Esophagus muscularis mucosa (tissue), 4 donors: ENCODE measurements around the gene ACAP1. TPM values are rescaled to one million over a fixed set of nuclear protein-coding genes. Genes with fewer than 3 reads are reported as not detected.

ENCODE experiments used
- DNase-seq: peaks from one replicate; pipeline ENCODE4 v3.0.0-alpha.2; 2017; ENCODE audit errors: extremely low spot score
- H3K27ac ChIP-seq, 4 donors: fragments of 200-600 bp; sonication (generic); replicated peaks in 1 of 4; 1 replicate in 3 of 4; 2 replicates in 1 of 4; pipeline ENCODE4 v1.5.1; 2016 to 2019; ENCODE audit warnings: mild to moderate bottlenecking in 1 of 4
- H3K27me3 ChIP-seq, 4 donors: fragments of 200-600 bp; sonication (generic); one replicate each; pipeline versions ENCODE4 v1.5.1 to v1.6.0; 2016 to 2019
- H3K36me3 ChIP-seq, 4 donors: fragments of 200-600 bp; sonication (generic); one replicate each; pipeline ENCODE4 v1.5.1; 2016 to 2019
- H3K4me1 ChIP-seq, 4 donors: fragments of 200-600 bp; sonication (generic); one replicate each; pipeline ENCODE4 v1.5.1; 2016 to 2019
- H3K4me3 ChIP-seq, 4 donors: fragments of 200-600 bp; sonication (generic); 1 replicate in 2 of 4; 2 replicates in 2 of 4; pipeline ENCODE4 v1.5.1; 2016 to 2019; ENCODE audit warnings: mild to moderate bottlenecking in 4 of 4, moderate library complexity in 1 of 4
- H3K9me3 ChIP-seq, 4 donors: fragments of 200-600 bp; sonication (generic); 1 replicate in 3 of 4; 2 replicates in 1 of 4; pipeline ENCODE4 v1.5.1; 2016 to 2019
- EP300 ChIP-seq: sonication (generic); formaldehyde crosslinking; IDR thresholded peaks from one replicate; pipeline ENCODE4 v1.6.1; 2017; ENCODE audit warnings: antibody characterized with exemption
- POLR2A ChIP-seq: fragments of 450-650 bp; IDR thresholded peaks from one replicate; pipeline ENCODE4 v1.6.1; 2017; ENCODE audit warnings: antibody characterized with exemption, moderate library complexity, mild to moderate bottlenecking, low read depth
- POLR2AphosphoS5 ChIP-seq, 2 donors: sonication (generic); formaldehyde crosslinking; IDR thresholded peaks; one replicate each; pipeline ENCODE4 v1.6.1; 2017; ENCODE audit warnings: antibody characterized with exemption in 2 of 2
- WGBS: methylation state at CpG from one replicate; pipeline ENCODE4 v1.1.5; 2018; 5-methylcytosine and 5-hydroxymethylcytosine counted together
- intact Hi-C: fragments of 100-400 bp; cut with DNase I; formaldehyde crosslinking; loops from one replicate; pipeline ENCODE4 v1.15.1; 2023
- total RNA-seq, 4 donors: library from RNA; depleted of rRNA; stranded (reverse); fragments of >200 nt; gene quantifications; one replicate each; pipeline versions ENCODE4 v1.1.0 to v1.2.1, GENCODE V29; 2016
- TF ChIP-seq, protein P1 (sequence below), 3 experiments: fragments of 200-600 bp in 2 of 3; fragments of 450-650 bp in 1 of 3; sonication (generic) in 2 of 3; IDR thresholded peaks; one replicate each; pipeline ENCODE4 v1.5.1; 2017 to 2019; ENCODE audit warnings: antibody characterized with exemption in 3 of 3, mild to moderate bottlenecking in 2 of 3, moderate library complexity in 1 of 3

The ACAP1 gene
- total RNA-seq, 4 donors from 2014 or later: 2.1 to 11.4 (median 4.6) TPM

DNA sequence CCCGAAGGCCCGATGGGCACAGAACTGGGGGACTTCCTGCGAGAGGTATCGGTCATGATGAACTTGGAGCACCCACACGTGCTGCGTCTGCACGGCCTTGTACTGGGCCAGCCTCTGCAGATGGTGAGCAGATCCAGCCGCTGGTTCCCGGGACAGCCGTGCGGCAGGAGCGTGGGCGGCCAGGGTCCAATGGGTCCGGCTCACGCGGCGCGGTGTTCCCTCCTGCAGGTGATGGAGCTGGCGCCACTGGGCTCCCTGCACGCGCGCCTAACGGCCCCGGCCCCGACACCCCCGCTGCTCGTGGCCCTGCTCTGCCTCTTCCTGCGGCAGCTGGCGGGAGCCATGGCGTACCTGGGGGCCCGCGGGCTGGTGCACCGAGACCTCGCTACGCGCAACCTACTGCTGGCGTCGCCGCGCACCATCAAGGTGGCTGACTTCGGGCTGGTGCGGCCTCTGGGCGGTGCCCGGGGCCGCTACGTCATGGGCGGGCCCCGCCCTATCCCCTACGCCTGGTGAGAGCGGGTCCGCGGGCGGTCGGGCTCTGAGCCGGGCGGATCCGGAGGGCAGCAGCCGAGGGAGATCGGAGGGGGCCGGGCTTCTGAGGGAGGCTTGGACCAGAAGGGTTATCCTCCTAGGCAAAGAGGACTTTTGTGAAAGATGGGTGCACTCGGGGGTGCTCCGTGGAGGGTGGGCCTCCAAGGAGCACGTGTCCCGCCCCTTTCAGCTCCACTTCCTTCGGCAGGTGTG is 47.6 kb downstream of the ACAP1 start:
- Histone ChIP-seq H3K27ac (peak overlapping the region; percentile 59 to 72 (median 66)), H3K9me3 (no peaks in the 10 kb centered on the region), H3K4me1 (peaks cover 18 to 47% (median 40%) of the 10 kb centered on the region in 4 donors), H3K27me3 (no peaks in the 10 kb centered on the region), H3K36me3 (peaks cover 6 to 29% (median 21%) of the 10 kb centered on the region in 4 donors), H3K4me3 (peak overlapping the region; percentile 44 to 59 (median 49))
- peak; percentile 89 for DNase-seq
- intact Hi-C loops: no loop called here
- TF ChIP-seq EP300 (no peak), POLR2A (no peak), POLR2AphosphoS5 (IDR thresholded peaks at IDR 0.05) (no peak)
- TF ChIP-seq, protein P1, sequence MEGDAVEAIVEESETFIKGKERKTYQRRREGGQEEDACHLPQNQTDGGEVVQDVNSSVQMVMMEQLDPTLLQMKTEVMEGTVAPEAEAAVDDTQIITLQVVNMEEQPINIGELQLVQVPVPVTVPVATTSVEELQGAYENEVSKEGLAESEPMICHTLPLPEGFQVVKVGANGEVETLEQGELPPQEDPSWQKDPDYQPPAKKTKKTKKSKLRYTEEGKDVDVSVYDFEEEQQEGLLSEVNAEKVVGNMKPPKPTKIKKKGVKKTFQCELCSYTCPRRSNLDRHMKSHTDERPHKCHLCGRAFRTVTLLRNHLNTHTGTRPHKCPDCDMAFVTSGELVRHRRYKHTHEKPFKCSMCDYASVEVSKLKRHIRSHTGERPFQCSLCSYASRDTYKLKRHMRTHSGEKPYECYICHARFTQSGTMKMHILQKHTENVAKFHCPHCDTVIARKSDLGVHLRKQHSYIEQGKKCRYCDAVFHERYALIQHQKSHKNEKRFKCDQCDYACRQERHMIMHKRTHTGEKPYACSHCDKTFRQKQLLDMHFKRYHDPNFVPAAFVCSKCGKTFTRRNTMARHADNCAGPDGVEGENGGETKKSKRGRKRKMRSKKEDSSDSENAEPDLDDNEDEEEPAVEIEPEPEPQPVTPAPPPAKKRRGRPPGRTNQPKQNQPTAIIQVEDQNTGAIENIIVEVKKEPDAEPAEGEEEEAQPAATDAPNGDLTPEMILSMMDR (IDR thresholded peaks at IDR 0.05): no peak
- 2% methylated on average over 23 of the region's 65 CpGs for WGBS

DNA sequence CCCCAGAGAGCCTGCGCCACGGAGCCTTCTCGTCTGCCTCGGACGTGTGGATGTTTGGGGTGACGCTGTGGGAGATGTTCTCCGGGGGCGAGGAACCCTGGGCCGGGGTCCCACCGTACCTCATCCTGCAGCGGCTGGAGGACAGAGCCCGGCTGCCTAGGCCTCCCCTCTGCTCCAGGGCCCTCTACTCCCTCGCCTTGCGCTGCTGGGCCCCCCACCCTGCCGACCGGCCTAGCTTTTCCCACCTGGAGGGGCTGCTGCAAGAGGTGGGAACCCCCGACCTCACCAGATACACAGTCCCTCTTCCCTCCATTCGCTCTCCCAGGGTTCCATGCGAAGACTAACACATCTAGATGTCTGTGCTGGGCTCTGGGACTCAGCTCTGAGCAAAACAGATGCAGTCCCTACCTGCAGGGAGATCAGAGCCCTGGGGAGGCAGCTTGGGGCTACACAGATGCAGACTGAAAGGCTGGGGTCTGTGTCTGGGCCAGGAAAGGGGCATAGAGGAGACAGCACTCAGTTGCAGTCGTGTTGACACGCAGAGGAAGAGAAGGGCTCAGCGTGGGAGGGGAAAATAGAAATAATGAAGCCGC is 48.3 kb downstream of the ACAP1 start:
- Histone ChIP-seq H3K4me1 (peaks cover 18 to 47% (median 40%) of the 10 kb centered on the region in 4 donors), H3K27me3 (no peaks in the 10 kb centered on the region), H3K9me3 (no peaks in the 10 kb centered on the region), H3K27ac (peak overlapping the region; percentile 59 to 72 (median 66)), H3K36me3 (peaks cover 11 to 36% (median 28%) of the 10 kb centered on the region in 4 donors), H3K4me3 (peak overlapping the region; percentile 44 to 59 (median 49))
- TF ChIP-seq POLR2AphosphoS5 (IDR thresholded peaks at IDR 0.05): no peak
- no peak for TF ChIP-seq EP300
- TF ChIP-seq, protein P1 (IDR thresholded peaks at IDR 0.05): no peak
- TF ChIP-seq POLR2A: no peak
- intact Hi-C loops: no loop called here
- peak; percentile 64 for DNase-seq
- WGBS: 70% methylated on average over 10 of the region's 23 CpGs

DNA sequence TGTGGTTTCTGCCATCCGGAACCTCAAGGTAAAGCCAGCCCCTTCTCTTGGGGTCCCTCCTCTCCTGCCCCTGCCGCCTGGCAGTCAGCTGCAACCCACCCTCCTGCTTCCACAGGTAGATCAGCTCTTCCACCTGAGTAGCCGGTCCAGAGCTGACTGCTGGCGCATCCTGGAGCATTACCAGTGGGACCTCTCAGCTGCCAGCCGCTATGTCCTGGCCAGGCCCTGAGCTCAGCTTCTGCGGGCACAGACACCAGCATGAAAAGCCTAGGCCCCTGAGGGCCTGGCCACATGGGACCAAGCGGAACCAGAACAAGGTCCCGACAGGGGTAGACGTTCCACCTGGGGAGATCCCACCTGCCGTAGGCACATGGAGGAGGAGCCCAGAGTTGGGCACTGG is 52.5 kb downstream of the ACAP1 start:
- no peaks in the 10 kb centered on the region for H3K9me3 ChIP-seq
- H3K36me3 ChIP-seq: peaks cover 16 to 69% (median 51%) of the 10 kb centered on the region in 4 donors
- no peaks in the 10 kb centered on the region for H3K27me3 ChIP-seq
- no peak overlapping the region for H3K27ac ChIP-seq
- TF ChIP-seq, protein P1 (IDR thresholded peaks at IDR 0.05): no peak
- TF ChIP-seq POLR2AphosphoS5 (IDR thresholded peaks at IDR 0.05) (no peak), POLR2A (no peak), EP300 (no peak)
- intact Hi-C loops: no loop called here
- peaks cover 15 to 27% (median 21%) of the 10 kb centered on the region in 4 donors for H3K4me1 ChIP-seq
- DNase-seq: no peak
- H3K4me3 ChIP-seq: no peak overlapping the region
- 94% methylated on average over 10 of the region's 10 CpGs for WGBS

DNA sequence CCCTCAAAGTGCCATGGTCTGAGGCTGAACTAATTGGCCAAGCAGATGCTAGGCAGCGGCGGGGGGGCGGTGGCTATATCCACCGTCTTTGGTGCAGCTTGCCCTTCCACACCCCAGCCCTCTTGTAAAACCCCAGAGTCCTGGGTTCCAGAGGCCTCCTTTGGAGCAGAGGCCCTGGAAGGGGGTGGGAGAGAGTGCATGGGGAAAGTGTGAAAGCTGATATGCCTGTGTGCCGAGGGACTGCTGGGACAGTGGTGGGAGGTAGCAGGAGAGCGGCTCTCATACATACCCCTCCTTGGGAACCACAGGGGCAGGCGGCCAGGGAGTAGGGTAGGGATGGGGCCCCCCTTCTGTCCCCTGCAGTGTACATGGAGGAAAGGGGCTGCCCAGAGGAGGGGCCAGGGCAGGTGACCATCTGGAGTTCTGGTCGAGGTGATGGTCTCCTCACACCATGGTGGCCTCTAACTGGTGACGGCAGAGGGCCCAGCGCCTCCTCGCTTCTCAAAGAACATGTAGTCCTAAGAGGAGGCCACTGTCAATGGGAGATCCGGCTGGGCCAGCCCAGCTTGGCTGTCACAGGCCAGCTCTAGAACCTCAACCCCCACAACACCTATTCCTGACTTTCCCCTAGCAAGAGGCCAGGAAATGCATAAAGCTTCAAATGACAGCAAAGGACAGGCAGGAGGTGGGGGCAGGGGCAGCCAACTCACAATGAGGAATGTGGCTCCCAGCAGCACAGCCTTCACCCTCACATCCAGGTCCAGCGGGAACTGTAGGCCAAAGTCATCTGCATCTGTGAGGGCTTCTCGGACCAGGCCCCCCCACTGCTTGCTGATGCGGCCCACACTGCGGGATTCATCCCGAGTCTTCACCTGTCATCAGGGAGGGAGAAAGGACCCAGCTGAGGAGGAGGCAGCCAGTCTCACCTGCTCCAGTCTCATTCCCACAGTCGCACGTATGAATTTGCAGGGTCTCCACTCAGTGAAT is 53.9 kb downstream of the ACAP1 start:
- H3K4me3 ChIP-seq: no peak overlapping the region
- DNase-seq: no peak
- no peaks in the 10 kb centered on the region for H3K27me3 ChIP-seq
- no peak overlapping the region for H3K27ac ChIP-seq
- WGBS: 89% methylated on average over 19 of the region's 19 CpGs
- intact Hi-C loops: no loop called here
- H3K9me3 ChIP-seq: no peaks in the 10 kb centered on the region
- peaks cover 14 to 29% (median 21%) of the 10 kb centered on the region in 4 donors for H3K4me1 ChIP-seq
- H3K36me3 ChIP-seq: peaks cover 16 to 69% (median 51%) of the 10 kb centered on the region in 4 donors
- no peak for TF ChIP-seq POLR2A
- no peak for TF ChIP-seq EP300
- TF ChIP-seq, protein P1 (IDR thresholded peaks at IDR 0.05): no peak
- no peak for TF ChIP-seq POLR2AphosphoS5 (IDR thresholded peaks at IDR 0.05)
